T-cell (primary cell): Measurements from ENCODE around the gene EMP3. TPM values are rescaled to one million over a fixed set of nuclear protein-coding genes. Genes with fewer than 3 reads are reported as not detected.
"Not testable (repeated sequence)": the region's sequence is repeated elsewhere in the genome, so short reads cannot be mapped to it uniquely, and the experiment has no call there.

Experiments
- ATAC-seq, 4 experiments: fragments of 200-7000 bp in 3 of 4; fragments of 150-1000 bp in 1 of 4; cut with Tn5 transposase; replicated peaks in 1 of 4; 1 replicate in 3 of 4; 2 replicates in 1 of 4; pipeline ENCODE4 v1.10.0; 2021; ENCODE audit warnings: moderate library complexity in 3 of 4, mild to moderate bottlenecking in 2 of 4, moderate number of reproducible peaks in 1 of 4
- CTCF ChIA-PET, 2 donors: fragments of 300-600 bp; sonication (Branson Sonifier 250); formaldehyde crosslinking; loops; one replicate each; lab custom pipeline; 2022; ENCODE audit warnings: antibody characterized with exemption in 2 of 2; lab: Charles Lee
- POLR2A ChIA-PET, 2 donors: fragments of 300-600 bp; sonication (Branson Sonifier 250); formaldehyde crosslinking; loops; one replicate each; lab custom pipeline; 2022; ENCODE audit warnings: antibody characterized with exemption in 2 of 2; lab: Charles Lee
- DNase-seq, 35 experiments: peaks; one replicate each; pipeline versions ENCODE4 v3.0.0 to v3.0.0-alpha.2; 2013 to 2023
- H3K27ac ChIP-seq: one replicate; pipeline ENCODE4 v1.5.1; 2013; ENCODE audit warnings: low read length
- H3K27me3 ChIP-seq, 2 experiments: replicated peaks in 1 of 2; 1 replicate in 1 of 2; 2 replicates in 1 of 2; pipeline versions ENCODE4 v1.6.1 to v1.7.0; 2013; ENCODE audit warnings: low read length in 1 of 2, mixed read lengths in 1 of 2; ENCODE audit not compliant: control insufficient read depth in 2 of 2, insufficient read depth in 2 of 2; ENCODE audit errors: extremely low read depth in 1 of 2
- H3K36me3 ChIP-seq, 2 donors: 1 replicate in 1 of 2; 2 replicates in 1 of 2; pipeline versions ENCODE4 v1.6.1 to v1.7.0; 2013; ENCODE audit warnings: low read length in 1 of 2; ENCODE audit not compliant: control insufficient read depth in 2 of 2, insufficient read depth in 1 of 2; ENCODE audit errors: extremely low read depth in 1 of 2
- H3K4me1 ChIP-seq, 2 experiments: 1 replicate in 1 of 2; 2 replicates in 1 of 2; pipeline versions ENCODE4 v1.6.1 to v1.7.0; 2013; ENCODE audit warnings: low read length in 2 of 2, mixed read lengths in 1 of 2; ENCODE audit not compliant: insufficient read depth in 2 of 2, control insufficient read depth in 1 of 2; ENCODE audit errors: extremely low read depth in 1 of 2
- H3K4me3 ChIP-seq, 2 donors: 1 replicate in 1 of 2; 2 replicates in 1 of 2; pipeline versions ENCODE4 v1.5.1 to v1.7.0; 2013; ENCODE audit warnings: mild to moderate bottlenecking in 2 of 2, low read length in 1 of 2, moderate library complexity in 1 of 2; ENCODE audit not compliant: control insufficient read depth in 1 of 2; ENCODE audit errors: extremely low read depth in 1 of 2
- H3K9me3 ChIP-seq: 2 replicates; pipeline ENCODE4 v1.7.0; 2013
- H3K27ac Mint-ChIP-seq, 2 donors: one replicate each; pipeline ENCODE4 v1.8.0; 2020 to 2021; ENCODE audit warnings: mild to moderate bottlenecking in 2 of 2, mixed read lengths in 2 of 2
- H3K27me3 Mint-ChIP-seq, 2 donors: one replicate each; pipeline ENCODE4 v1.8.0; 2021 to 2022; ENCODE audit warnings: mixed read lengths in 2 of 2
- H3K36me3 Mint-ChIP-seq: one replicate; pipeline ENCODE4 v1.8.0; 2021; ENCODE audit warnings: mixed read lengths
- H3K4me1 Mint-ChIP-seq, 3 donors: one replicate each; pipeline ENCODE4 v1.8.0; 2020 to 2022; ENCODE audit warnings: mixed read lengths in 3 of 3, mild to moderate bottlenecking in 1 of 3
- H3K4me3 Mint-ChIP-seq, 3 donors: one replicate each; pipeline ENCODE4 v1.8.0; 2020 to 2022; ENCODE audit warnings: mild to moderate bottlenecking in 3 of 3, mixed read lengths in 3 of 3, moderate library complexity in 3 of 3
- H3K9me3 Mint-ChIP-seq, 3 donors: one replicate each; pipeline ENCODE4 v1.8.0; 2020 to 2022; ENCODE audit warnings: mixed read lengths in 3 of 3
- WGBS: methylation state at CpG from one replicate; pipeline ENCODE4 v1.1.5; 2013; ENCODE audit warnings: missing lambda C conversion rate; ENCODE audit not compliant: insufficient coverage; 5-methylcytosine and 5-hydroxymethylcytosine counted together
- total RNA-seq, 35 experiments: library from RNA in 6 of 35; stranded (reverse) in 6 of 35; fragments of 120-200 nt in 1 of 35; gene quantifications; one replicate each; pipeline versions ENCODE4 v1.2.1 to v1.2.4 and lab custom pipeline; 2013 to 2026

Gene EMP3
- total RNA-seq, 5 donors from 2014 or later (not counting 1 experiment from before 2014, with no cell fraction given) = 180 to 373 (median 361) TPM

DNA sequence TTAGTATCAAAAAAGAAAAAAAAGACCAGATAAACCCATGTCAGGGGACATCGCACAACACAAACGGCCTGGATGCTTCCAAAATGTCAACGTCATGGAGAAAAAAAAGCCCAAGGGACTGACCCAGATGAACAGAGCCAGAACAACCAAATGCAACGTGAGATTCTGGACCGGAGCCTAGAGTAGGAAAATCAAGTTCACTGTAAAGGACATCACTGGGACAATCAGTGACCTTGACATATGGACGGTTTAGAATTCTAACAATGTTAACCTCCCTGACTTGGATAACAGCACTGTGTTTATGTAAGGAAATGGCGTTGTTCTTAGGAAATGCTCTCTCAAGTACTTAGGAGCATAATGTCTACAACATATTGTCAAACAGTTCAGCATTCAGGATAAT, 15.1 kb upstream of the EMP3 start:
- DNase-seq (no peak), ATAC-seq (no peak)
- Histone ChIP-seq H3K4me1 (peaks cover 0 to 4% of the 10 kb centered on the region in 2 experiments), H3K27ac (no peak overlapping the region), H3K9me3 (no peaks in the 10 kb centered on the region), H3K4me3 (no peak overlapping the region), H3K27me3 (peaks cover 0 to 9% of the 10 kb centered on the region in 2 experiments), H3K36me3 (no peaks in the 10 kb centered on the region)
- no peaks in the 10 kb centered on the region for H3K27me3 Mint-ChIP-seq
- H3K36me3 Mint-ChIP-seq = no peaks in the 10 kb centered on the region
- H3K27ac Mint-ChIP-seq = no peak overlapping the region
- ChIA-PET POLR2A (no interaction called here), CTCF (interaction anchor here in 1 of 2 donors (0.6 kb wide), 1 partner anchor 54 kb away, joined by 4 read pairs; no protein-coding TSS in a partner anchor)
- H3K4me1 Mint-ChIP-seq = no peaks in the 10 kb centered on the region
- WGBS = 92% methylated on average over 5 of the region's 7 CpGs
- no peak overlapping the region for H3K4me3 Mint-ChIP-seq
- no peaks in the 10 kb centered on the region for H3K9me3 Mint-ChIP-seq

DNA sequence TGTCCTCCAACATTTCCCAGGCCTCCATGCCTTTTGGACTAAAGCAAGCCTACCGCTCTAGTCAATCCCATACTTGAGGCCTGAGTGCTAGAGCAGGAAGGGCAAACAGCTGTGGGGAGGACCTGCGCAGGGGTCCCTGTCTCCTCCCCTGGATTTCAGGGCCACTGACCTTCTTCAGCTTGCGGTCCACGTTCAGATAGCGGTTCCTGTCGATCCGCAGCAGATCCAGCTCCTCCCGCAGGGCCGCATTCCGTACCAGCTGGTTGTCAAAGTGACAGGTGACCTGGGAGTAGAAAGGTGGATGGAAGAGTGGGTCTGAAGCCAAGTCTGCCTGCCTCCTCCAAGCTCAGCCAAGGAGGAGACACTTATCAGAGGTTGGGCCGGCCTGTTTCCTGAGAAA, 14.0 kb upstream of the EMP3 start:
- no peaks in the 10 kb centered on the region for H3K9me3 ChIP-seq
- H3K9me3 Mint-ChIP-seq = no peaks in the 10 kb centered on the region
- no peak overlapping the region for H3K27ac Mint-ChIP-seq
- no peaks in the 10 kb centered on the region for H3K4me1 Mint-ChIP-seq
- H3K36me3 ChIP-seq = no peaks in the 10 kb centered on the region
- no peak overlapping the region for H3K4me3 Mint-ChIP-seq
- peaks cover 0 to 4% of the 10 kb centered on the region in 2 experiments for H3K4me1 ChIP-seq
- no peak for DNase-seq
- H3K27me3 Mint-ChIP-seq = no peaks in the 10 kb centered on the region
- 97% methylated on average over 6 of the region's 11 CpGs for WGBS
- H3K4me3 ChIP-seq = no peak overlapping the region
- H3K36me3 Mint-ChIP-seq = no peaks in the 10 kb centered on the region
- peaks cover 0 to 4% of the 10 kb centered on the region in 2 experiments for H3K27me3 ChIP-seq
- POLR2A ChIA-PET = no interaction called here
- H3K27ac ChIP-seq = no peak overlapping the region
- CTCF ChIA-PET = no interaction called here
- ATAC-seq = no peak

DNA sequence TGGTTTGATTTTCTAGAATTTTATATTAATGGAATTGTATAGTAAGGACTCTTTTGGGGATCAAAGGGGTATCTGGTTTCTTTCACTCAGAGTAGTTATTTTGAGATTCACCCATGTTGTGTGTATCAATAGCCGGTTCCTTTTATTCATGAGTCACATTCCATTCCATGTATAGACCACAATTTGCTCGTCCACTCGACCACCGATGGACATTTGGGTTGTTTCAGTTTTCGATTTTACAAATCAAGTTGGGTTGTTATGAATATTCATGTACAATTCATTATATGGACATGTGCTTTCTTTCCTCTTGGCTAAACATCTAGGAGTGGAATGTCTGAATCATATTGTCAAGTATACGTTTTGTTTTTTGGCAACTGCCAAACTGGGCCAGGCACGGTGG, 9.6 kb upstream of the EMP3 start:
- Histone ChIP-seq H3K36me3 (no peaks in the 10 kb centered on the region), H3K27me3 (no peaks in the 10 kb centered on the region), H3K4me3 (no peak overlapping the region), H3K9me3 (no peaks in the 10 kb centered on the region), H3K4me1 (peaks cover 6 to 10% of the 10 kb centered on the region in 2 experiments), H3K27ac (no peak overlapping the region)
- Mint-ChIP-seq H3K27me3 (no peaks in the 10 kb centered on the region), H3K4me1 (peaks cover 9 to 11% (median 11%) of the 10 kb centered on the region in 3 donors), H3K27ac (no peak overlapping the region), H3K9me3 (no peaks in the 10 kb centered on the region), H3K4me3 (no peak overlapping the region), H3K36me3 (no peaks in the 10 kb centered on the region)
- ATAC-seq = no peak
- WGBS = no CpG with 5 or more reads among the region's 7 CpGs
- DNase-seq = no peak
- ChIA-PET CTCF (no interaction called here), POLR2A (no interaction called here)

DNA sequence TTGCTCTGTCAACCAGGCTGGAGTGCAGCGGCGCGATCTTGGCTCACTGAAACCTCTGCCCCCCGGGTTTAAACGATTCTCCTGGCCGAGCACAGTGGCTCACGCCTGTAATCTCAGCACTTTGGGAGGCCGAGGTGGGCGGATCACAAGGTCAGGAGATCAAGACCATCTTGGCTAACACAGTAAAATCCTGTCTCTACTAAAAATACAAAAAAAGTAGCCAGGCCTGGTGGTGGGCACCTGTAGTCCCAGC, 7.7 kb upstream of the EMP3 start:
- H3K9me3 ChIP-seq, H3K27me3 ChIP-seq, H3K4me3 ChIP-seq, DNase-seq, ATAC-seq, H3K4me3 Mint-ChIP-seq, H3K9me3 Mint-ChIP-seq, H3K36me3 Mint-ChIP-seq, H3K36me3 ChIP-seq, POLR2A ChIA-PET, H3K27ac Mint-ChIP-seq, H3K27ac ChIP-seq, H3K27me3 Mint-ChIP-seq: not testable (repeated sequence)
- H3K4me1 Mint-ChIP-seq = peaks cover 24 to 27% (median 26%) of the 10 kb centered on the region in 3 donors
- peaks cover 10 to 26% of the 10 kb centered on the region in 2 experiments for H3K4me1 ChIP-seq
- 95% methylated on average over 4 of the region's 9 CpGs for whole genome bisulfite sequencing
- CTCF ChIA-PET = interaction anchor here in 1 of 2 donors (0.8 to 5.2 kb wide), 2 partner anchors 16 to 45 kb away, joined by 3 to 123 read pairs; no protein-coding TSS in a partner anchor

DNA sequence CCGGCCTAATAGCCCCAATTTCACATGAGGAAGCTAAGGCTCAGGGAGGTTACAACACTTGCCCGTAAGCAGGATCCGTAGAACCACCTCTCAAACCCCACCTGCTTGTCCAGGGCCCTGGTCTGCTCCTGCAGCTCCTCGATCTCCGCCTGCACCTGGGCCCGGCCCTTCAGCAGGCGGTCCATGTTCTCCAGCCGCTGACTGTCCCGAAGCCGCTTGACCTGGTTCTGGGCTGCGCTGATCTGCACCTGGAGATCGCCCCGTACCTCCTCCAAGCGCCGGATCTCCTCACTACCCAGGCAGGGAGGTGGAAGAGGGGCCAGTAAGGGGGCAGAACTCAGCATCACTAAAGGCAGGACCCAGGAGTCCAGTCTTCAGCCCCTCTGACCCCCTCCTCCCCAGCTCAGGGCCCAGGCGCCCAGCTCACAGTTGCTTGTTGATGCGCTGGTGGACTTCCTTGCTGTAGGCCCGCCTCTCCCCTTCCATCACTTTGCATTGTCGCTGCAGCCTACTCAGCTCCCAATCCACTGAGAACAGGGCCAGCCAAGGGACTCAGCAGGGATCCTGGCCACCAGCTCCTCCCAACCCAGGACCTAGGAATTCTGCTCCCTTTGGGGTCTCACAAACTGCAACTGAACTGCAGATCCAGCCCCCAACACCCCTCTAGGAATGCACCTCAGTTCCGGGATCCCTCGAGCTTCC, 6.9 kb upstream of the EMP3 start:
- H3K9me3 Mint-ChIP-seq = no peaks in the 10 kb centered on the region
- ChIA-PET CTCF (interaction anchor here (0.6 to 5.2 kb wide), 5 partner anchors 15 to 306 kb away, joined by 3 to 123 read pairs (median 3); no protein-coding TSS in a partner anchor), POLR2A (no interaction called here)
- H3K36me3 Mint-ChIP-seq = no peaks in the 10 kb centered on the region
- no peak overlapping the region for H3K4me3 Mint-ChIP-seq
- no peaks in the 10 kb centered on the region for H3K36me3 ChIP-seq
- H3K4me3 ChIP-seq = no peak overlapping the region
- H3K27ac Mint-ChIP-seq = no peak overlapping the region
- no peaks in the 10 kb centered on the region for H3K9me3 ChIP-seq
- H3K27me3 Mint-ChIP-seq = no peaks in the 10 kb centered on the region
- no peaks in the 10 kb centered on the region for H3K27me3 ChIP-seq
- ATAC-seq (no peak), DNase-seq (no peak)
- 97% methylated on average over 18 of the region's 21 CpGs for WGBS
- H3K27ac ChIP-seq = no peak overlapping the region
- peaks cover 32 to 35% (median 34%) of the 10 kb centered on the region in 3 donors for H3K4me1 Mint-ChIP-seq
- H3K4me1 ChIP-seq = peaks cover 15 to 34% of the 10 kb centered on the region in 2 experiments

DNA sequence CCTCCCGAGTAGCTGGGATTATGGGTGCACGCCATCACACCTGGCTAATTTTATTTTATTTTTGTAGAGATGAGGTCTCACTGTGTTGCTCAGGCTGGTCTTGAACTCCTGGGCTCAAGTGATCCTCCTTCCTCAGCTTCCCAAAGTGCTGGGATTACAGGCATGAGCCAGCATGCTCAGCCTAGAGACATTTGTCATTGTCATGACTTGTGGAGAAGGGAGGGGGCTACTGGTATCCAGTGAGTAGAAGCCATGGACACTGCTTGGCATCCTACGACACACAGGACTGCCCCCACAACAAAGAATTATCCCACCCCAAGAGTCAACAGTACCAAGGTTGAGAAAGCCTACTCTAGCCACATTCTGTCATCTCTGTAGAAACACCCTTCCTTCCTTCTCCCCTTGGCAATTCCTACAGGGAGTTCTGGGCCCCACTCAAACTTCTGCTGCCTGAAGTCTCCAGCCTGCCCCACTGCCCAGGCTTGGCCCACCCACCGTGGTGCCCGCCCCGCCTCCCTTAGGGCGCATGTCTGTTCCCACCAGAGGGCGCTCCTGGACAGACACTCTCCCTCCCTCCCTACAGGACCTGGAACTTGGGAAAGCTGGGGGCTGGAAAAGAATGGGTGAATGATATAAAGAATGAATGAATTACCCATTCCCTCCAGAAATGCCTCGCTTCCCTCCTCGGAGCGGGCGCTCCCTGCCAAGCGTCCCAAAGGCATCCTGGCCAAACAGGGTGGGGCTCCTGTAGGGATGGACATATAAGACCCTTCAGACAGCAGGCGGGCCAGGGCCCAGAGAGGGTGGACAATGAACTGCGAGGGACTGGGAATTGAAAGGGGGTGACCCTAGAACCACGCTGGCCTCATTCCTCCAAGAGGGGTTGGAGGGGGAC, 5.5 kb upstream of the EMP3 start:
- H3K27ac ChIP-seq = peak overlapping the region; percentile 100
- H3K9me3 ChIP-seq = no peaks in the 10 kb centered on the region
- peaks cover 25 to 49% of the 10 kb centered on the region in 2 experiments for H3K4me1 ChIP-seq
- CTCF ChIA-PET = interaction anchor here in 1 of 2 donors (5.2 kb wide), 1 partner anchor 14 kb away, joined by 123 read pairs; no protein-coding TSS in a partner anchor
- H3K4me3 ChIP-seq = no peak overlapping the region
- no CpG with 5 or more reads among the region's 16 CpGs for WGBS
- no peaks in the 10 kb centered on the region for H3K27me3 Mint-ChIP-seq
- DNase-seq (peak in 34 of 35 experiments; percentile 42 to 88 (median 71)), ATAC-seq (peak in 3 of 4 experiments; percentile 12 to 16 (median 14))
- no peaks in the 10 kb centered on the region for H3K36me3 Mint-ChIP-seq
- POLR2A ChIA-PET = no interaction called here
- peak overlapping the region in 2 of 3 donors; percentile 91 to 96 for H3K4me3 Mint-ChIP-seq
- no peaks in the 10 kb centered on the region for H3K36me3 ChIP-seq
- peak overlapping the region; percentile 99 to 100 for H3K27ac Mint-ChIP-seq
- peaks cover 45 to 50% (median 48%) of the 10 kb centered on the region in 3 donors for H3K4me1 Mint-ChIP-seq
- no peaks in the 10 kb centered on the region for H3K27me3 ChIP-seq
- H3K9me3 Mint-ChIP-seq = no peaks in the 10 kb centered on the region
